GM18526 (cell line): ENCODE measurements around the gene DYNLRB2.

Source experiments
- POLR2A ChIP-seq: IDR thresholded peaks from 3 replicates; pipeline ENCODE4 v1.6.1; 2011; ENCODE audit not compliant: insufficient read length; ENCODE audit errors: extremely low read depth

DYNLRB2 gene

DNA sequence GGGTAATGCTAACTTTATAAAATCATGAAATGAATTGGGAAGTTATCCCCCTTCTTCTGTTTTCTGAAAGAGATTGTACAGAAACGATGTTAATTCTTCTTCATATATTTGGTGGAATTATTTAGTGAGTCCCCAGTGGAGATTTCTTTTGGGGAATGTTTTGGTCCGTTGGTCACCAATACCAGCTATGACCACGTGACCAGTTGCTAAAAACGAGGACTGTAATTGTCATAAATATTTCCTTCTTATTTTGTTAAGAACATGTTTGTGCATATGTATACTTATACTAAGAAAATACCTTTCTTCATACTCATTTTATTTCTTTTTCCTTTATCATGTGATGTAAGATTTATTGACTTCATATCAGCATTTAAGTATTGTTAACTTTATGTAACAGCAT is 10.3 kb upstream of the DYNLRB2 start:
- TF ChIP-seq POLR2A = no peak

DNA sequence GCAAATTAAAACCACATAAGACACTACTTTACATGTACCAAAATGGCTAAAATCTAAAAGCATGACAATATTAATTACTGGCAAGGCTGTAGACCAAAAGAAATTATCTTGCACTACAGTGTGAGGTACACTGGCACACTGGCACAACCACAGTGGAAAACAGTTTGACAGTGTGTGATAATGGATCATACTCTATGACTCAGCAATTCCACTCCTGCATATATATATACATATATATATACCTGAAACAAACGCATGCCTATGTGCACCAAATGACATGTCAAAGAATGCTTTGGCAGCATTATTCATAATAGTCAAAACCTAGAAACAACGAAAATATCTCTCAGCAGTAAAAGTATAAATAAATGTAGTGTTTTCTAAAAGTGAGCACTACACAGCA is 4.6 kb upstream of the DYNLRB2 start:
- no peak for TF ChIP-seq POLR2A

DNA sequence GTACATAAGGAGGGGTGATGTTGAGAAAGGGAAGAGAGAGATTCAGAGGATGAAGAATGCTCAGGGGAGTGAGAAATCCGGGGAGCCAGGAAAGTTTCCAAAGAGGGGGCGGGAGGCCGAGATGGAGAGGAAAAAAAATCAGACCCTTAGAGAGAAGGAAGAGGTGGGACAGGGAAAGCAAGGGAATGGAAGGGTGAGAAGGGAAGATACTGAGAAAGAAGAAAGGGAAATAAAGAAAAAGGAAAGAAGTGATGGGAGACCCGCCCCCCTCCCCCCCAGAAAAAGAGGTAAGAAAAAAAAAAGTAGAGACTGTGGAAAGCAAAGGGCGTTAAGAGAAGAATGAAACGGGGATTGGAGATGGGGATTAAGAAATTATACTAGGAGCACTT is 507 bp downstream of the DYNLRB2 start:
- TF ChIP-seq POLR2A = no peak

DNA sequence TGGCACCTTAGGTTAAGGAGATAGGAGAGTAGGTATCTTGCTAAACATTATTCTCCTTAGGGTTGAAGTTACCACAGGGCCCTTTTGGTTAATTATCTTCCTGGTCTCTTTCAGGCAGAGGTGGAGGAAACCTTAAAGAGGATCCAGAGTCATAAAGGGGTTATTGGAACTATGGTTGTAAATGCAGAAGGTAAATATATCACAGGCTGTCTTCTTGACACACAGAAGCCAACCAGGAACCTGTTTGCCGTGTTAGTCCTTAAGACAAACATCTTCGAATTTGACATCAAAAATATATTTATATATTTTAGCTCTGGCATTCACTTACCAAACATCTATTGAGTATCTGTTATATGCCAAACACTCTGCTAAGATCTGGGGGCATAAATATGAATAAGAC is 2.4 kb downstream of the DYNLRB2 start:
- no peak for TF ChIP-seq POLR2A

DNA sequence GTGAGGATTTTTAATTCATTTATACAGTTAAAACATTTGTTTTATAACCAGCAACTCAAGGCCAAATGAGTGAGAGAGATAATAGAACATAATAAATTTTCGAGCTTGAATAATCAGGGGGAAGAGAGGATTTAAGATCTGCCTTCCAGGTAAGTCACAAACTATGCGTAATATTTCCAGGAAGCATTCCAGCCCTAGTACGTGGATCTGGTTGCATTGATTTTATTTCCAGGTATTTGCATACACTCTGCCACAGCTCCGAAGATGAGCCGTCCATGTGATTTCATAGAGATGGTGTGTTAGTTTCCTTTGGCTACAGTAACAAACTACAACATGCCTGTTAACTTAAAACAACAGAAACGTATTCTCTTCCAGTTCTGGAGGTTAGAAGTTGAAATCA is 3.5 kb downstream of the DYNLRB2 start:
- TF ChIP-seq POLR2A = no peak

DNA sequence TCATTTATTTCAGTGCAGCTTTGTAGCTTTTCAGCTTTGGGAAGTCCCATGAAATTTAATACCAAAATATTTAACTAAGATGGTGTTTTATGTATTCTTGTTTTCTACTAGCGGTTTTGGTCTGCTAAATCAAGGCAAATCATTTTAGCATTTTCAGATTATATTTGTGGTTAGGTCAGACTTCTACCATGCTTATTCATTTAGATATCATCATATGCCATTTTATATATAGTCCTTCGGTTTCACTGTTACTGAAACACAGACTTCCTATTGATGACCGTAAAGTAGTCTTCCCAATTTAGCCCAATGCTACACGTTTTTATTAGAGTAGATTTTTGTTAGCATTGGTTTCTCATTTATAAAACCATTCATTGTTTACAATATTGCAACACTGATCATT is 5.5 kb downstream of the DYNLRB2 start:
- TF ChIP-seq POLR2A = no peak

DNA sequence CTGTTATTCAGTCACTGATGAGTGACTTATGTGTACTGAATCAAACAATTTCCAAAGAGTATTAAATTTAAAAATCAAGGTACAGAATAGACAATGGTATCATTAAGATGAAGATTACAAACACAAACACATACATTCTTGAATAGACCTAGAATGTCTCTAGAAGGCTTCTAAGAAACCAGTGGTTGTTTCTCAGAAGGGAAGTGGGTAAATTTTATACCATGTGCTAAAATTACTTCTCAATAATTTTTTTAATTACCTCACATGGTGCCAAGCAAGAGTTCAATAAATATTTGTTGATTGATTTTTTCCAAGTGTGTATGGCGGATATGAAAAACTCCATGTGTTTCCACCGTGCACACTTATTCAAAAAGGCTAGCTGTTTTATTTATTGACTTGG is 6.4 kb downstream of the DYNLRB2 start:
- TF ChIP-seq POLR2A = no peak

DNA sequence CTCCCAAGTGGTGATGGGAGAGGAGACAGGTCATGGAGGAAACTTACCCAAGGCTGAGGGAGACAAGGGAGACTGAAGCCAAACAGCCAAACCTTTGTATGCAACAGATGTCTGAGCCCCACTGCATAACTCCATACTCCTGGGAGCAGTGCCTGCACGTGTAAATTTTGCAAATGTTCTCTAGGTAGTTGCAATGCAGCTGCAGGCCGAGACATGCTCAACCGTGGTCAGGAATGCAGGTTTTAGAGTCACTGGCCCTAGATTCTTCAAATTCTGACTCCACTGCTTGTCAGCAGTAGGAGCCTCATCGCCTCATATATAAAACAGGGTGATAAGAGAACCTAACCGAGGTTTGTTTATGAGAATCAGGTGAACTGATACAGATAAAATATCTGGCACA is 11.5 kb downstream of the DYNLRB2 start:
- no peak for TF ChIP-seq POLR2A

DNA sequence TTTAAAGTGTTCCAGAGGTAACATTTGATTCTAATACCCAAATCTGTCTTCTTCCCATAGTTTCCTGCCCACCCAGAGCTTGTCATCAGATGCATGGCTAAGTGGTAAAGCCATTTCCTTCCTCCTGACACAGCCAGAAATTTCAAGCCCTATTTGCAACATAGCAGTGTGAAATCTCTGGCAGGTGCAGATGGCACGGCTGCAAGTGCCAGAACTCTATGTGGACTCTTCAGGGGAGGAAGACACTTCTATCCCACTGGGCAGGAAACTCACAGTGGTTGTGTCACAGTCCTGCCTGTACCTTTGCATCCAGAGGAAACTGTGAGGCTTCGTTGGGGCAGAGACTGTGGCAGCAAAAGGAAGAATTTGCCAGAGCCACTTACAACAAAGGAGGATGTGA is 13.2 kb downstream of the DYNLRB2 start:
- no peak for TF ChIP-seq POLR2A

DNA sequence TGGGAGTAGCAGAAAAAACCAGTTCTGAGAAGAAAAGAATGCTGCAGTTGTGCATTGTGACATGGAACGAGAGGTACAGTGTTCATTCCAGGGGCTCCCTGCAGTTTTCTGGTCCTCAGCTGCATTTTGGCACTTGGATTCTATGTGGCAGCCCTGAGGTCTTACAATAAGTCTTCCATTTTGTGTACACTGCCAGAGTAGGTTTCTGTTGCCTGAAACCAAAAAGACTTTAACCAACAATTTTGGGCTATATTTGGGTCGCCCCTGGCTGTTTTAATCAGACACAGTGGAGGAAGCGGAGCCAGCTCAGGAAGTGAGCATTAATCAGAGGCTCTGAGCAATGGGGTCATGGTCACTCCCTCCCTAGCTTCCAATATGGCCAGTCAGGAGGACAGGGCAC is 15.7 kb downstream of the DYNLRB2 start:
- no peak for TF ChIP-seq POLR2A

DNA sequence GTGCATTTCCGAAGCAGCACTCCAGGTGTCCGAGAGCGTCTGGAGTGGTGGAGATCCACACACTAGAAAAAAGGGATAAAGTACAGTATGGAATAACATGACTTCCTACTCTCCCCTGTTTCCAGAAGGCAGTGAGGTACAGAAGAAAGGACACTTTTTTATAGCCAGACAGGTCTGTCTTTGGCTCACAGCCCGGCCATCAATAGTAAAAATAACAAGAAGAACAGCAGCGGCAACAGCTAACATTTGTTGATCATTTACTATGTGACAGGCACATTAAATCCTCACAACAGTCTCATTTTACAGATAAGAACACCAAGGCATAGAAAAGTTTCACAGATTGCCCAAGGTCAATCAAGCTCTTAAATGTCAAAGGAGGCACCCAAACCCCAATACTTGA is 16.2 kb downstream of the DYNLRB2 start:
- no peak for TF ChIP-seq POLR2A

DNA sequence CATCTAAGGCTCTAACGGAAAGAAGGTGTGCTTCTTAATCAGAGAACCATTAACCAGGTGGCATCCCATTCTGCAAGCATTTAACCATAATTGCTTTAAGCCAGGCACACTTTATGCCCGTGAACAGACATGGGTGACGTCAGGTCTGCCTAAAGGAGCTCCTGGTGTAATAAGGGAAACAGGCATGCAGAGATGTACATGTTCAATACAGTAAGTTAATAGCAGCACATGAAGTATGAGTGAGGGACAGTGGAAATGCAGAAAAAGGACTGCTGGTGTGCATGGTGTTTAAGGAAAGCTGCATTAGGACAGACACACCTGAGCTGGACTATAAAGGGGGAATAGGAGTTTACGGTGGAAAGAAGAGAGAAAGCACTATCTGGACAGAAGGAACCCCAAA is 18.6 kb downstream of the DYNLRB2 start:
- TF ChIP-seq POLR2A = no peak

DNA sequence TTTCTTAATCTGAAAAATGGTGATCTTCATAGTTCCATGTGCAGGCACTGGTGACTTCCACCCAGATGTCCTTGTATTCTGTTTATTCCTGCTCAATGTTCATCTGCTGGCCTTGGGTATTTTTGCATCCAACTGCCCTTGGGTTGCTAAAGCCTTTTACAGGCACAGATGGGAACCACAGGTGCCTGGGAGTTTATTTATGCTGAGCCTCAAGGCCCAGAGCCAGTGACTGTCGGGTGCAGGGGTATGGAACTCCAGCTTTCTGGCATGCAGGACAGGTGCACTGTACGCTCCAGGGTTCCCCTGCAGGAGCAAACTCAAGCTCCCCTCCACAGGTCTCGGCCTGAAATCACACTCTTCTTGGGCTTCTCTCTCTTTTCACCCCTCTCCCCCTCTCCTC is 22.3 kb downstream of the DYNLRB2 start:
- no peak for TF ChIP-seq POLR2A

DNA sequence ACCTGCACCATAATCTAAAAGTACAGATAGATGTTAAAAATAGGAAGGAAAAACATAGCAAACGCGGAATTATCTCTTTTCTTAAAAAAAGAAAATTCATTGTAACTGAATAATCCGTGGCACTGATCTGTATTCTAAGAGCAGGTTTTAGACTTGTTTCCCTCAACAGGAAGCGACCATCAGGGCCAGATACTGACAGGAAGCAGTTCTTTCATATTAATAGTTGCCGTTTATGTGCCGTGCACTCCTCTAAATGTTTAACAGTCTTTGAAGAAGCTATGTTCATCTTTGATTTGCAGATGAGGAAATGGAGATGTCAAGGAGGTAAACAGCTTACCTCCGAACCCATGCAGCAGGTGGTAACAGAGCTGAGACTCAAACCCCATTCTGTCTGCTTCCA is 23.6 kb downstream of the DYNLRB2 start:
- TF ChIP-seq POLR2A = no peak

DNA sequence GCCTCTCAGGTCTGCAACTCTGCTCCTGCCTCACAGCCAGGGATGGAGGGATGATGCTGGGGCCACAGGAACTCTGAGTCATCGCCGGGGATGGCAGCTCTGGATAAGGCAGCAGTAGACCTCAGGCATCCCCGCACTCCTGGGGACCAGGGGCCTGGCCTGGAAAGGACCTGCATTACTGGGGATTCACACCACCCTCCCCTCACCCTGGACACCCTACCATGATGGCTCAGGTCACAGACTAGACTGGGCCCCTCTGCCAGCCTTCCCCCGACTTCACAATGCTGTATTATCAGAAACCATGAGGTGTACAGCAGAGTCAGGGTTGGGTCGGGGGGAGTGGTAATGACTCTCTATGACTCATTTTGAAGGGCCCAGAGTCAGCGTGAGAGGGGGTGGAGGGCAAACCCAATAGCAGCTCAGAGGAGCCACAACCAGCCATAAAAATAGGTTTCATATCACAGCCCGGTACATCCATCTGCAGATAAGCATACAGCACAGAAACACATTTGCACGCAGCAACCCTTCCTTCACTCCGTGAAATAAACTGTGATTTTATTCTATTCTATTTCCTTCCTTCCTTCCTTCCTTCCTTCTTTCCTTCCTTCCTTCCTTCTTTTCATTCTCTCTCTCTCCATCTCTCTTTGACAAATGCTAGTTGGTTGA is 28.8 kb downstream of the DYNLRB2 start:
- no peak for TF ChIP-seq POLR2A

DNA sequence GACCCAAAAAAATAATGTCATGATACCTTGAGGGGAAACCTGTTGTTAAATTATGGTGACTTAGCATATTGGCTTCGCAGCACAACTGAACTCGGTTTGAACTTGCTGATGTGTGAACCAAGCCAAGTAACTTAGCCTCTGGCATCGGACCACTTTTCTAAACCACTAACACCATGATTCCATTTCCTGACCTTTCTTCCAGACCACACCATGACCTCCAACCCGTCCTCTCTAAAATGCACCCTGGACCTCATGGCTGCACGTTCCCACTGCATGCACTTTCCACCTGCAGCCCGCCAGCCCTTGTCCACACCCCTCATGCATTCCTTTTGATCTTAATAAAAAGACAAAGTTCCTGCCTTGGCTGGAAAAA is 29.3 kb downstream of the DYNLRB2 start:
- no peak for TF ChIP-seq POLR2A

DNA sequence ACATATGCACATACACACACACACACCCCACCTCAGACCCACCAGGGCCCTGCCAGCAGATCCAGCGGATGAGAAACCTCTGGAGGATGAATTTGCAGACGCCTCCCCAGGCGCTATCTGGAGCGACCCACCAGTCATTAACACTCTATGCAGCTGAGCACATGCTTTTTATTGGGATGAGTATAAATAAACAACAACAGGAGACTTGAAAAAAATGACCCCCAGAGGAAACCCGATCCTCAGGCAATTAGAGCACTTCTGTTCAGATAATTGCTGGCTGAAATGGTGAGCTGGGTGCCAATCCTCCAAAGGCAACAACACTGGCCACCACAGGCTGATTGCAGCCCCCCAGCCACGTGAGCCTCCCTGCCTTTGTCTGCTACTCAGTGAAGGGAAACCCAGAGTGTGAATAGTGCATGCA is 32.9 kb downstream of the DYNLRB2 start:
- no peak for TF ChIP-seq POLR2A

DNA sequence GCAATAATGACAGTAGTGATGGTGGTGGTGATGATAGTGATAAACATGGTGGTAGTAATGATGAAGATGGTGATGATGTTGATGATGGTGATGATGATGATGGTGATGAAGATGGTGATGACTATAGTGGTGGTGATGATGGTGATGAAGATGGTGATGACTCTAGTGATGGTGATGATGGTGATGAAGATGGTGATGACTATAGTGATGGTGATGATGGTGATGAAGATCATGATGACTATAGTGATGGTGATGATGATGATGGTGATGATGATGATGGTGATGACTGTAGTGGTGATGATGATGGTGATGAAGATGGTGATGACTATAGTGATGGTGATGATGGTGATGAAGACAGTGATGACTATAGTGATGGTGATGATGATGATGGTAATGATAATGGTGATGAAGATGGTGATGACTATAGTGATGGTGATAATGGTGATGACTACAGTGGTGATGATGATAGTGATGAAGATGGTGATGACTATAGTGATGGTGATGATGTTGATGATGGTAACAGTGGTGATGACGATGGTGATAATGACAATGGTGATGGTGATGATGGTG is 35.6 kb downstream of the DYNLRB2 start:
- TF ChIP-seq POLR2A = no peak
